HG03342 (cell line): ENCODE data around the gene NOP56.

Experiments
- ATAC-seq: cut with Tn5 transposase; IDR thresholded peaks from one replicate; pipeline ENCODE4 v1.9.1; 2021; ENCODE audit warnings: mild to moderate bottlenecking, moderate library complexity; ENCODE audit not compliant: unreplicated experiment

Gene NOP56

GRCh38 chr20:2699775-2700413 lies 47.5 kb downstream of the NOP56 start:
- ATAC-seq = no peak

DNA sequence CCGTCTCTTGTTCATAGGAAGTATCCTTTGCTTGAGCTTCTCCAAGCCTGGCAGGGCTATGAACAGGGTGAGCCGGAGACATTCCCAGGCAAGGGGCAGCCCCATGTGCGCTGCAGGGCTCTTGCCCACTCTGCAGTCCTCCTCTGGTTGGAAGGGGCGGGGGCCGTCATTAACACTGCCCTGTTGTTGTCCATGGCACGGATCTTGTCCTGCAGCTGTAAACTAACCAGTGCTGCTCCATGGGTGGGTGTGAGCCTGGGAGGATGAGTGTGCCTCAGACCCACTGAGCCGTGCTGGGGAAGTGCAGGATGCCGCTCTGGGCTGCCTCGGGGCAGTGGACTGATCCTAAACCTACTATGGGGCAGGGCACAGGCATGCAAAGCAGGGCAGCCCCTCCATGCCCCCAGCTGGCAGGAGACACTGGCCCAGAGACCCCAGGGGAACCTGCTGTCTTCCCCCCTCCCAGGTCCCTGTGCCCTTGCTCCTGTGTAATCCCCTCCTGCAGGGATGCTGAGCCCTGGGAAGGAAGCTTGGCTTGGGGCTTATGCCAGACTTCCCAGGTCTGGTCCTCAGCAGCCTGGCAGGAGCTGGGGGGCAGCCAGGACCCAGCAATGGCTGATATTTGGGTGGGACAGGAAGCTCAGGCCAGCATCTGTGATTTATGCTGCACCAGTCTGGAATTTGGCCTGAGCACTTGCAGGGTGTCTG lies 48.6 kb downstream of the NOP56 start:
- ATAC-seq = no peak

DNA sequence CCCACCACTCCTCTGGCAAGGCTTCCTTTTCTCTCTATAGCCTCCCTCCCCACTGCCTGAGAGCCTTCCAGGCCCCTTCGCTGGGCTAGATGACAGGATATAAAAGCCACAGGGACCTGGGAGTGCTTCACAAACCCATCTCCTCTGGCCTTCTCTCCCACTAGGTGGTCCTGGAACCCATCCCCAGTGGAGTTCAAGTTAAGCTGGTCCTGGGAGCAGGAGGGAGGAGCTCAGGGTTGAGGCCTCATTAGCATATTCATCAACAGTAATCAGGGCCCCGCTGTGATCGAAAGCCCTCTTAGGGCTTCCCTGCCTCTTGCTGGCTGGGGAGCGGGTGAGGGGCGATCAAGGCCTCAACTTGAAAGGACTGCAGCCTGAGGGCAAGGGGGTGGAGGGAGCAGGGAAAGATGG lies 49.2 kb downstream of the NOP56 start:
- no peak for ATAC-seq

DNA sequence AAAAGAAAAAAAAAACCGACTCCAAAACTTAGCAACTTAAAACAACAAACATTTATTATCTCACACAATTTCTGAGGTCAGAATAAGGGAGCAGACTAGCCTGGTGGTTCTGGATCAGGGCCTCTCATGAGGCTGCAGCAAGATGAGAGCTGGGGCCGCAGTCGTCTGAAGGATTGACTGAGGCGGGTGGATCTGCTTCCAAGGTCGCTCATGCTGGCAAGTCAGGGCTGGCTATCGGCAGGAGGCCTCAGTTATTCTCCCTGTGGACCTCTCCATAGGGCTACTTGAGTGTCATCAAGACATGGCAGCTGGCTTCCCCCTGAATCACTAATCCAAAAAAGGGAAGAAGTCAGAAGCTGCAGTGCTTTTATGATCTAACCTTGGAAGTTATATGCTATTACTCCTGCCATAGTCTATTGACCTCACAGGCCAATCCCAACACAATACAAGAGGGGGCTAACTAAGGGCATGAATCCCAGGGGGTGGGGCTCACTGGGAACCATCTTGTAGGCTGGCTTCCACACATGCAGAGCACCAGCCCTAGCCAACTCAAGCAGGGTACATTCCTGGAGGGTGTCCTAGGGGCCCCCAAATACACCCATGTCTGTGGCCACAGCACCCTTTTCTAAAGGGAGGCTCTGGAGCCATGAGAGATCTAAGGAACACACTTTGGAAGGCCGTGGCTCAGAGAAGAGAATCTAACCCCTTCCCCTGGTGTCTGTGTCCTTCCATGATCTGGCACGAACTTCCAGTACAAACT lies 51.5 kb downstream of the NOP56 start:
- no peak for ATAC-seq

DNA sequence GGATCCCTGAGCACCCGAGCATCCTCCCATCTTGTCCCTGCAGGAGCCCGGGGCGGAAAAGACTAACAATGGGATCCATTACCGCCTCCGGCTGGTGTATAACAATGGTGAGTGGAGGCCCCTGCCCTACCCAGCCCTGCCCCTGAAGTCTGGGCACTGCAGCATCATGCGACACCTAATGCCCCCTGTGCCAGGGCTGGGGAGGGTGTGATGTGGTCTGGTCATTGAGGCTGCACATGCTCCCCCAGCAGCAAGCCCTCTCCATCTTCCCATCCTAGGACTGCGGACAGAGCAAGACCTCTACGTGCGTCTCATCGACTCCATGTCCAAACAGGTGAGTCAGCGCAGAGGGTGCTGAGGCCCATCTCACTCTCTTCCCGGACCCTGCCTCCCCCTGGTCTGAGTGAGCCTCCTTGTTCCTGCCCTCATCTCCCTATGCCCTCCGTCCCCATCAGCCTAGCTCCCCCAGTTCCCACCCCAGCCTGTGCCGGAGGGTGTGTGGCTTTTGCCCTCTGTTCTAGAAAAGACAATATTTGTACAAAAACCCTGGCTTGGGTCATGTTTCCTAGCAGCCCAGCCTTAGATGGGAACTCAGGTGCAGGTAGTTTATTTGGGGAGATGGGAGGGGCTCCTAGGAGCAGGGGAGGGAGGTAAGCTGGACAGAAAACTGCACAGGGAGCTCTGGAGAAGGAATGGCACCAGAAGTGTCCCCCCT lies 53.7 kb downstream of the NOP56 start:
- ATAC-seq = no peak

DNA sequence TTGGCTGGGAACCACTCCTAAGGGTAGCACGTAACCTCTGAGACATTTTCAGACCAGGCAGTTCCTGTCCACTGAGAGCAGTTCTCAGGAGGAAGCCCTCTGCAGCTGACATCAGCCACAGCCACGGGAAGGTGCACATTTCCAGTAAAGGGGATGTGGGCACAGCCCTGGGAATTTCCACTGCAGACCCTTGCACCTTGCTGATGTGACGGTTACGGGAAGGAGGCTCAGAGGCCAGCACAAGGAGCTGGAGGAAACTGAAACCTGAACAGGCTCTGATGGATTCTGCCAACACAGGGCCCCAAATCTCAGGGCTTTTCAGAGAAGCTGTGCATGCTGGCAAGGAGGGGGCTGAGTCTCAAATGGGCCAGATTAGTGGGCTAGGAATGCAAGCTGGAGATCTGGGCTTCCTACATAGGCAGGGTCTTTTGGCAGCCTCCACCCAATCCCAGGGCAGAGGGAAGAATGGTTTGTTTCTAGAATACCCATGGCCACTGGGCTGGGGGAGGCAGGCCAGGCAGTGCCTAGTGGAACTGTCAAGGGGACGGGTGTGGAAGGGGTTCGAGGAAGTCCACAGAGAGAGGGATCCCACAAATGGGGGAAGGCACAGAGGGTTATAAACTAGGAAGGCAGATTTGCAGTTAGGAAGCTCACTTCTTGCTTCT lies 54.4 kb downstream of the NOP56 start:
- no peak for ATAC-seq

DNA sequence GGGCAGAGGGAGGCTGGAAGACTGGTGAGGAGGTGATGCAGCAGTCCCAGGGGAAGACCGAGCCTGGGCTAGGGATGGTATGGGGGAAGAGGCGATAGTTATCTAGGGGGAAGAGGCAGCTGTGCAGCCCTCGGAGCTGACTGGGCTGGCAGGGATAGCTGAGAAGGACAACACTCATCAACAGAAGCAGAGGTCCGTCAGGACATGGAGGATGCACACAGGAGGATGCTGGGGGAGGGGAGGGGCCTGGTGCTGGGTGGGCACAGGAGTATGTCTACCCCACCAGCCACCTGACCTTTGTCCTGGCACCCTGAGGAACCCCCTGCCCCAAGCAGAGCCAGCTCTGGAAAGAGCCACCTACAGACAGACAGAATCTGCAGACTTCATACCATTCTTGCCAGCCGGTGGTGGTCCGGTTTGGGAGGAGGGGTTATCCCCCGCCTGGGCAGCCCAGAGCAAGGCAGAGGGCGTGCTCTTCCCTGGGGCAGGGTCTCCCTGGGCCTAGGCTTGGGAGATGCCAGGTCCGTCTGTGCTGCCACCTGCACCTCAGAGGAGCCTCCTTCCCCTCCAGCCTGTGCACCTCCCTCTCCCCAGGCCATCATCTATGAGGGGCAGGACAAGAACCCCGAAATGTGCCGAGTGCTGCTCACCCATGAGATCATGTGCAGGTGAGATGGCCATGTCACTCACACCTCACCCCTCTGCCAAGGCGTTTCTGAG lies 55.1 kb downstream of the NOP56 start:
- ATAC-seq = no peak
